HG03469 (cell line): Measurements from ENCODE around the gene POLR1H.

Experiments used
- ATAC-seq: cut with Tn5 transposase; IDR thresholded peaks from one replicate; pipeline ENCODE4 v1.9.1; 2021; ENCODE audit warnings: mild to moderate bottlenecking, moderate library complexity, moderate number of reproducible peaks; ENCODE audit not compliant: unreplicated experiment

Gene POLR1H

DNA sequence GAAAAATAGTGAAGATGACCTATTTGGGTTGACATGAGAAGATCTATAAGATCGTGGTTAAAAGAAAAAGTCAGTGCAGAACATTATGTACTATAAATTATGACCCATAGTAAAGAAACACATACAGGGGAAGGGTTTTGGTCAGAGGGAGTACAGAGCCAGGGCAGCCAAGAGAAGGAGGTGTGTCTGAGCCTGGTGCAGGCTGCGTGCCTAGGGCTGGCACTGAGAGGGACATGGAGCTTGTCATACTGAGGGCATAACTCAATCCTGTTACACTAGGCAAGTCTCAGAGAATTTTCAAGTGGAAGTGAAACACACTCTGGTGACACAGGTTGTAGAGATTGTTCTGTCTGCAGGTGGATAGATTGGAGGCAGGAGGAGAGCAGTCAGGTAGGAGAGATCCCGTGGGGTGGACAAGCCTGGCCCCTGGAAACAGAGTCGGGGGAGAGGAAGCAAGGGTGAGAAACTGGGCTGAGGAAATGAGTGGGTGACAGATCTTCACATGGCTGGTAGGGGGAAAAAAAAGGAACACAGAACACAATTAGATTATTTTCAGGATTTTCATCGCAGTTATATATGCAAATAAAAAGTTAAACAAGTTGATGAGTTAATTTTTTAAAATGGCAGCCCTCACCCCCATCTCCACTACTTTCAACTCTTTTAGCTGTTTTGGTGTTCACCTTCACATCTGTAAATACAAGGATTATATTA lies 33.0 kb downstream of the POLR1H start:
- ATAC-seq = no peak

DNA sequence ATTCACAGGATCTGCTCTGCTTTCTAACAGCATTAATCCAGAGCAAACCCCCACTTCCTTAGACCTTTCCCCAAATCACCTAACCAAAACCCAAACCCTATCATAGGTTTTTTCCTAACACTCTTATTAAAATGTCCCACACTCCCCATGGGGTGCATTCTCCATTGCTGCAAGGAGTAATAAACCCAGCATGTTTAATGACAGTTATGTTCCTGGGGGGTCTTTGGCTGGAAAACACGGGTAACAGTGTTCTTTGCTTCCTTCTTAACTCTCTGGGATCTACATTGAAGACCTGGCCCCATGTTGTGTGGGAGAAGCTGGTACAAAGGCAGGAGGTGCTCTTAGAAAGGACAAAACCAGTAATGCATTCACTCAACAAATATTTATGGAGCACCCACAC lies 35.8 kb downstream of the POLR1H start:
- no peak for ATAC-seq

DNA sequence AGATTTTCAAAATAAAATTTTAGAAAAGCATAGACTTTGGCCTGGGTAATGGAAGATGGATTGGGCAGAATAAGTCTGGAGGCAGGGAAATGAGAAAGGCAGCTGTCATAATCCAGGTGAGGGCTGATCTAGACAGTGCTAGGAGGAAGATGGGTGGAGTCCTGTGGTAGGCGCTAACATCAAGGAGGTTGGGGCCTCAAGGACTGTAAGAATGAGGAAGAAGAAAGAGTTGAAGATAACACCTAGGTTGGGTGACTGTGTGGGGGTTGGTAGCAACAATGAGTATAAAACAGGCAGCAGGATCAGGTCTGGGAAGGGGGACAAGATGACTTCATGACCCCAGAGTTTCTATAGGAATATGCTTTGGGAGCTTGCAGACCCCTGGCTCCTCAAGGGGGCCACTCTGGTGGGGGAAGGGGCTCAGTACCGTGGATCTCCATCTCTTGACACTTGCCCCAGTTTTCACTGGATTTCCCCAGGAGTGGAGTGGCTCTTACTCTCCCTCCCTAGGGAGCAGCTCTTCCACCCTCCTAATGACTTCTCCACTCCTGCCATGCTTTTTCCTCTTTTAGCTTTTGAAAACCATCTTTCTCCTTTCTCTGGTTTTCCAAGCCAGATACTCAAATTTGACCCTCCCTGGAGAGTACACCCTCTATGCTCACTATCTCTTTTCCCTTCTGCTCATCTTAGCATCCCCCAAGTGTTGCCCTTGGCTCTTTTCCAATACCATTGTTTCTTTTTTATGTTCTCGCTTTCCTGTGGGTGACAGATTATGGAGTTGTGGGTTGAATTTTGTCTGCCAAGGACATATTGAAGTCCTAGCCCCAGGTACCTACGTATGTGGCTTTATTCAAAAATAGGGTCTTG lies 37.1 kb downstream of the POLR1H start:
- no peak for ATAC-seq

DNA sequence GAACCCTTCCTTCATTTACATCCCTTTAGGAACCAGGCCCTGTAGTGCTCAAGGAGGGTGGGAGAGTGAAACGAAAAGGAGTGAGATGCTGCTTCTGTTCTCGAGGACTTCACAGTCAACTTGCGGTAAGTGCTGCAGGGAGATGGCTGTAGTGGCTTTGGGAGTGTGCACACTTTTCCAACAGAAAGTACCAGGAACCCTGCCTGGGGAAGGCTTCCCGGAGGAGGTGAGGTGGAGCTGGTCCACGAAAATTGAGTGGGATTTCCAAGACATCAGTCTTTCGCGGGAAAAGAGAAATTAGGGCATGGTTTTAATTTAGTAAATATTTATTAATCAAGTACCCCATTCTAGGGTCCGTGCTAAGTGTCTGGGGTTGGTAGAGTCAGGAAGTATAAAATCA lies 39.1 kb downstream of the POLR1H start:
- ATAC-seq = no peak

DNA sequence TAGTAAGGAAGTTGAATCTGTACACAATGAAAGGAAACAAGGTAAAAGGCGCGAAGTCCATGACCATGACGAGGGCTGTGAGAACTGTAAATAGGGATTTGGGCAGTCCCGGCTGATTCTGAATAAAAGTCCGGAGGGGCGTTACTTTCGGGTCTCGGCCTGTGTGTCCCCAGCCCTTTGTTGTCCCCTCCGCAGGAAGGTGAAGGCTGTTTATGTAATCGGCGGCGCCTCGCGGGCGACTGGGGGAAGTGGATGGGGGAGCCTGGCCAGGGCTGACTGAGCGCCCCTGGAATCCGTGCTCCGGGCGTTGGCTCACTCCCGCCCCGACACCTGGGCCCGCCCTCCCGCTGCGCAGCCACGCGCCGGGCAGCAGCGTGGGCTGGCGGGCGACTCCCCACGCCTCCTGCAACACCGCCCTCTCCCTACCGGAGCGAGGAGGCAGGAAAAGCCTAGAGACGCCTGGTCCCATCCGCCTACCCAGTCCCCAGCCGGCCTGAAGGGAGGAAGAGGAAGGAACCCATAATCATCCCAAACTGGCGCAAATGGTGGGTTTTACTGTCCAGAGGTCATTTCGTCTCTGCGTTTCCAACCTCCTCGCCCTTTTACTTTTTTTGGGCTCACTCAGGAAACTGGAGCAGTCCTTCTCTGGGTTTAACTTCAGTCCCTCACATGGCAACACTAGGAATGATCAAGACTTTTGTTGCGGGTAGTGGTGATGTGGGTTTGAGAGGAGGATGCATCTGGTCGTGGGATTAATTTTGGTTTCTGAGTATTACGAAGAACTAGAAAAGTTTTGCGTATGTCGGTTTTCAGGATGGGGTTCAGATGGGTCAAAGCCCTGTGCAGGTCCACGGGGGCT lies 39.7 kb downstream of the POLR1H start:
- ATAC-seq = no peak

DNA sequence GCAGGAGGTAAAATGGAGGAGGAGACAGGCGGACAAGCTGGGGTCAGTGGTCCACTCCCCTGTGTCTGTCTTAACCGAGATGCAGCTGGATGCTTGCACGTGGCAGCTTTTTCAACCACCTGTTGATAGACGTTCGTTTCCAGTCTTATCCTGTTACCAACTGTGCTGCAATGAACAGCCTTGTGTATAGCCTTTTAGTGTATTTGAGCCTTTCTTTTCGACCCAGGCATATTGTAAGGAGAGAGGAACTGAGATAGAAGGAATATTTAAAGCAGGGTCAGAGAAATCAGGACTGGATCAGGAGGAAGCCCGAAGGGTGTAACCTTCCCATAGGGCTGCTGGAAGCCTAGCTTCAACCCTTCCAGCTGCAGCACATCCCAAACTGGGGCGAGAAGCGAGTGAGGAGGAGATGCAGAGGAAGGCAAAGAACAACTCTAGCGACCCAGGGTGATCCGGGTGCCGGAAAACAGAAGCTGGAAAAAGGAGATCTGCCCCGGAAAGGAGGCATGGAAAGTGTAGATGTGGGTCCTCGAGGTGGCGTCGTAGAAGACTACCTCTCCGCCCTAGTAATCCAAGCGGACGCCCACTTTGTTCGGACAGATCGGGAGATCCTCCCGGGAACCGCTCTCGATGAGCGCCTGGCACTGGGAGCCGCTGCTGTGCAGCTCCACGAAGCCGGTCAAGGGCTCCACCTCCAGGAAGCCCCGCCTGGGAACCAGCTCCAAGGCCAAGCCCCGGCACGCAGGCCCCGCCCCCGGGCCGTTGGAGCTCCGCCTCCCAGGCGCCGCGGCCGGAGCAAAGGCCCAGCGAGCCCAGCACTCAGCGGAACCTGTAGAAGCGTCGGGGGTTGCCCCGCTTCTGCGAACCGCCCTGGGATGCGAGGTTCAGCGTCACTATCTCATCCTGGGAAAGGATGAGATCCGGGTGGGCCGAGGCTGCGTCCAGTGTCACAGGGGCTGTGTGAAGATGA lies 40.7 kb downstream of the POLR1H start:
- no peak for ATAC-seq

DNA sequence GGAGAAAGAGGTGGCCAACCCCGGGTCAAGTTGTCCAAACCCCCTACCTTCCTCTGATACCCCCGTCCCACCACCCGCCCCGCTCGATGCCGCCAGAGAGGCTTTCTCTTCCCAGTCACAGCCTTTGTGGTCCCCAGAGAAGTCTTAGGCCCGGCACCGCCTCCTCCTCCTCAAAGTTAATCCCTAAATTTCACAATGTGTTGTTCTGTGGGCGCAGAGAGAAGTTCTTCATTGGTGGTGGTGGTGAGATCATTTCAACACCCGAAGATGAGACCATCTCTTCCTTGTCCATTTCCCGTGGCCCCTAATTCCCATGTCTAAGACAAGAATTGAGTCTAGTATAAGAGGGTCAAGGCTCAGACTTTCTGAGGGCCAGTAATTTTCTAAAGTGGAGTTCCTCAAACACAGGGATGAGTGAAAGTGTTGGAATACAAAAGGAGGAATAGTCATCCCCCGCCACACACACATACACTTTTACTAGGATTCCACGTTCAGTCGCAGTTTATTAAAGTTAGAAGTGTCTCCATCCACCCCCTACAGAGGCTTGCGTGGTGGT lies 41.4 kb downstream of the POLR1H start:
- no peak for ATAC-seq

DNA sequence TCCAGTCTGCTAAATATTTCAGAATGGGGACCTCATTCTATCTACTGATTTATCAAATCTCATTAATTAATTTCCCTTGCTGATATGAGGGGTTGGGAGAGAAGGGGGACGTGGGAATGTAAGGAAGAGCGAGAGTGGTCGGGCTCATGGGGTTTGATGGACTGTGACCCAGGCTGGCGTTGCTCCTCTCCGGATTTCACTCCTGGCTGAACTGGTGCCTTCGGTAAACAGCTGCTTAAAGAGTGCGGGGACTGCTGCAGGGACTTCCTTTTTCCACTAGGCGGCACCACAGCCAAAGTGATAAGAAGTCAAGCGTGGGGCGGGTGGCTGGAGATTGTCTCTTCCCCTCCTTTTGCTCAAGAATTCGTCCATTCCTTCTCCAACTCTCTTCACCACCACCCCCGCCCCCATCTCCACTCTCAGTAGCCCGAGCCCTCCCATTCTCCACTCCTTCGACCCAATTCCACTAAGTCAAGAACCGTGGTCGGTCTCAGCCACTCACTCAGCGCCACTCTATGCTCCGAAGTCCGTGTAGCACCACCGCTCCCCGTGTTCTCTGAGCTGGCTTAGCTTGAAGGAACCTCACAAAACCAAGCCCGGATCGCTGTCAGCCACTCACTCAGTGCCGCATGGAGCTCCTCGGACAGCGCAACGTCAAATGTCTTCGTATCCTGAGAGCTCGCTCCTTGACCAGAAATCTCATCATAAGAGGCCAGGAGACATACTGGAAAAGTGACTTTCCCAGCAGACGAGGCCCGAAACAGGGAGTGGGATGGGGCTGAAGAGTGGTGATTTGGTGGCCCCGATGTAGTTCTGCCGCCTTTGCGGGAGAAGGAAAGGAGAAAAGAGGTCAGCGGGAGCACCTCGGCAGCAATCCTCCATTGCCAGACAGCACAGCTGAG lies 42.2 kb downstream of the POLR1H start:
- ATAC-seq = peak; percentile 56

DNA sequence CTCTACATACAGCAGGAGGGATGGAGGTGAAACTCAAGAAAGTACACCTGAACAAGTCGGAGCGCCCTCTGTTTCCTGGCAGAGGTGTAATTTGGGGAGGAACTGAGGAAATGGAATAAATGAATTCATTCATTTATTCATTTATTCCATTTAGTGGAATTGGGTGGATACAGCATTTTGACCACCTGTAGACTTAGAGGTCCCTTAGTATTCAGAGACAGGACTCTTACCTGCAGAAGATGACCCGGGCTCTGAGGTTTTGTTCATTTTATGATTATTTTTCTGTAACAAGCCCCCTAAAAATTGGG lies 42.8 kb downstream of the POLR1H start:
- no peak for ATAC-seq

DNA sequence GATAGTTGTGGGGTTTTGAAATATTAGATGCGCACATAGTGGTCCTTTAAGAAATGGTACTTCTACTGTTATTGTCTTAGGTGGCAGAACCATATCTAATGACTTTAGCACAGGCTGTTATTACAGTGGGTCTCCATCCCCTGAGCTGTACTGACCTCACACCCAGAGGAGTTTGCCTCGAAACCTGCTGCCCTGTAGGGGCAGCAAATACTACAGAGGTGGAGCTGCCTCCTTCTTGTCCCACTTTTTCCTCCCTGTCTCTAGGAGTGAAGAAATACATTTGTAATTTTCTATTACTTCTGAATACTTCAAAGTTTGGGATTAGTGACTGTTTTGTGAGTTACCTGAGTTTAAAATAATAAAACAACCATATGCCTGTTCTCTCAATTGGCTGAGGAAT lies 43.6 kb downstream of the POLR1H start:
- no peak for ATAC-seq

DNA sequence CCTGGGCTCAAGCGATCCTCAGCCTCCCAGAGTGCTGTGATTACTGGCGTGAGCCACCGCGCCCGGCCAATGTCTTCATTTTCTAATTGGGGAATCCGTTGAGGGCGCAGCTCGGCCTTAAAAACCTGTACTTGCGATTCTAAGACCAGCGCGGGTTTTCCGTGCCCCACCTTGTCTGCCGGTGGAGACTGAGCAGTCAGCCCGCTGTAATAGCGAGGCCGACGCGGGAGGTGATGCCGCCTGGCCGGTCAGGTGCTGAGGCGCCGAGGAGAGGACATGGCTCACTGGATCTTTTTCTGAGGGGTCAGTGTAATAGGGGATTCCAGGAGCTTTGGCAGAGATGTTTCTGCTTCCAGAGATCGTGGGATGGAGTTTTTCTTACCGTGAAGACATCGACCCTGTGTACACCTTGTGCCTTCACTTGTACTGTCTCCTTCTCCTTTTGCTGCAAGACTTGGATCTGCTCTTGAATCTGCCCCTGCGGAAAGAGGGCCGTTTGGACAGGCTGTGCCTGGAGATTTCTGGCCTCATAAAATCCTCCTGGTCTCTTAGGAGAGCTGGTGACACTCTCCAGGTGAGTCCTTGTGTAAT lies 50.3 kb downstream of the POLR1H start:
- no peak for ATAC-seq

DNA sequence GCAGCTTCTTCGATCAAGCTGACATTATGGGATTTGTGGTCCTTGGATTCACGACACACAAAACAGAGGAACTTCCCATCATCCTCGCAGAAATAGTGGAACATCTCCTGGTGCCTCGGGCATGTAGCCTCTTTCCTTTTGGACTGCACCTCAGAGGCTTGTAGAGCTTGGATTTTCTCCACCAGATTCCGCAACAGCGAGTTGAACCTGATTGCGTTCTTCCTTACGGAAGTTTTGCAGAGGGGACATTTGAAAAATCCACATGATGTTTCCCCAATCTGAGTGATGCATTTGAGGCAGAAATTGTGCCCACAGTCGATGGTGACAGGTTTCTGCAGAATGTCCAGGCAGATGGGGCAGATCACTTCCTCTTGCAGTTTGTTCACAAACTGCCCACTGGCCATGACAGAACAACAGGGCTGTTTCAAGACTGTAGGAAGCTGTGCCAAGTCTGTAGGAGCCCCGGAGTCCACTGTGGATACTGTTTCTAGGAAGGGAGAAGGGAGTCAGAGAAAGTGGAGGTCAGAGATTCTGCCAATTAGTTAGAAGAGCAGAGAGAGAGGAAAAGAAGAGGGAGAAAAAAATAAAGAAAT lies 51.4 kb downstream of the POLR1H start:
- ATAC-seq = no peak

DNA sequence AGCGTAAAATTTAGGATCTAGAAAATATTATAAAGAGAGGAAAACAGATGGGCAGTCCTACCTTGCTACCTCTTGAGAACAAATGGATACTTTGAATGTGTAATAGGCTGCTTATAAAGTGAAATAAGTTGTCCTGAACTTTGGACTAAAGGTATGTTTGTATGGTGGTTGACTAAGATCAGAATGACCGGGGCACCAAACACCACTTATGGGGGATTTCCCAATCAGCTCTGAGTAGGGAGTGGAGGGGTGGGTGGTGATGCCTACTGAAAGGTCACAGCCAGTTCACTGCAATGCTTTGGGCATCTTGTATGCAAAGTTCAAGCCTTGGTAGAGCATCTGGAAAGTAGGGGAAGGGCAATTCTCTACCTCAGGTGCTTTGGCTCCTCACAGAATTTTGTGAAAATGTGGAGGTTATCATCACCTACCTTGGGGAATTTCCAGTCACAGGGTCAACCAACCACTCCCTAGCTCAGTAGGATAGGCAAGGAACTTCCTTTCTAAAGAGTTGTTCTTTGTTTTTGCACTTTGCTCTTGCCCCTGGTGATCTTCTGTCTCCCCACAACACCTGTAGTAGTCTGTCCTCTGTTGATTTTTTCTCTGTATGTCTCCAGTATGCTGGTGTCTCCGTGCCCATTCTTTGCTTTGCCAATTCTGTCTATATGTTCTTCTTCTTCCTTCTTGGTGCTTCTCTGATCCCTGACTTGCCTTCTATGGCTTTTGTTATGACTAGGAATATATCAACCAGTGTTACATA lies 52.1 kb downstream of the POLR1H start, which contains the start of gene TRIM31:
Gene TRIM31, minus strand, starts transcription at position 88 of the 757 bp plus-strand sequence. CDS start 285 bp downstream, outside the sequence.
- no peak for ATAC-seq

DNA sequence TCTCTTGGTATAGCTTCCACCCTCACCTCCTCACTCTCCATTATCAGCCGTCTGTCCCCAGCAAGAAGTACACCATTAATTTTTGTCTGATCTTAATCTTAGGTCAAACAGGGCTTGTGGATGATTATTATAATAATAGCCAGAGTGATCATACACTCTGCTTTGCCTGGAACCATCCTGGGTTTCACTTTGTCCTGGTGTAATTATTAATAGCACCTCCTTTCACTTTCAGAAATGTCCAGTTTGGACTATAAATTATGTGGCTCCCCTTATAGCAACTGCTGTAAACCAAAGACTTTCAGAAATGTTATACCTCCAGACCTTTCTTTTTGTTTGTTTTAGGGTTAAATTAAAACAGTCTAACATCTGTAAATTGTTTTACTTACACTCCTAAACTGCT lies 52.8 kb downstream of the POLR1H start:
- ATAC-seq = no peak
